Retinal pigment epithelial cell (primary cell): ENCODE data around the gene CSRNP2.
"Not testable (repeated sequence)": the region's sequence is repeated elsewhere in the genome, so short reads cannot be mapped to it uniquely, and the experiment has no call there.

ENCODE experiments used
- DNase-seq: peaks from one replicate; pipeline ENCODE4 v3.0.0-alpha.2; 2010; ENCODE audit warnings: low read depth
- H3K4me3 ChIP-seq: 2 replicates; pipeline ENCODE4 v1.5.1; 2011; ENCODE audit warnings: mild to moderate bottlenecking, low read length, control low read depth, moderate library complexity
- CTCF ChIP-seq: conservative IDR thresholded peaks from 2 replicates; pipeline ENCODE4 v1.5.1; 2011; ENCODE audit warnings: low read depth, low read length, control low read depth, inconsistent platforms

The CSRNP2 gene

GRCh38 chr12:51090705-51091229 lies 7.4 kb upstream of the CSRNP2 start:
- no peak for DNase-seq
- H3K4me3 ChIP-seq, result no peak overlapping the region
- TF ChIP-seq CTCF, result no peak

- DNase-seq, result no peak
- no peak overlapping the region for H3K4me3 ChIP-seq
- no peak for TF ChIP-seq CTCF
Measured at GRCh38 chr12:51087818-51088217, 4.4 kb upstream of the CSRNP2 start.

GRCh38 chr12:51086933-51087332 lies 3.5 kb upstream of the CSRNP2 start:
- DNase-seq, result no peak
- no peak for TF ChIP-seq CTCF
- no peak overlapping the region for H3K4me3 ChIP-seq

- DNase-seq, result no peak
- TF ChIP-seq CTCF, result no peak
- H3K4me3 ChIP-seq, result no peak overlapping the region
Measured at GRCh38 chr12:51085757-51086156, 2.4 kb upstream of the CSRNP2 start.

GRCh38 chr12:51082561-51083125 lies 753 bp downstream of the CSRNP2 start:
- no peak for DNase-seq
- peak overlapping the region; percentile 87 for H3K4me3 ChIP-seq
- no peak for TF ChIP-seq CTCF

GRCh38 chr12:51081421-51081820 lies 2.0 kb downstream of the CSRNP2 start:
- DNase-seq, result no peak
- no peak for TF ChIP-seq CTCF
- H3K4me3 ChIP-seq, result peak overlapping the region; percentile 87

GRCh38 chr12:51080136-51080535 lies 3.3 kb downstream of the CSRNP2 start:
- no peak for TF ChIP-seq CTCF
- no peak for DNase-seq
- H3K4me3 ChIP-seq, result no peak overlapping the region

GRCh38 chr12:51078866-51079265 lies 4.5 kb downstream of the CSRNP2 start:
- not testable (repeated sequence) for DNase-seq, H3K4me3 ChIP-seq

- not testable (repeated sequence) for H3K4me3 ChIP-seq, DNase-seq
Measured at GRCh38 chr12:51078346-51078745, 5.0 kb downstream of the CSRNP2 start.
